H1 (cell line): ENCODE results near the gene SLCO4A1. TPM values are rescaled to one million over a fixed set of nuclear protein-coding genes. Genes with fewer than 3 reads are reported as not detected.

ENCODE experiments used
- CTCF ChIA-PET: fragments of 300-600 bp; sonication (Branson Sonifier 250); formaldehyde crosslinking; loops from one replicate; lab custom pipeline; 2021; ENCODE audit not compliant: partially characterized antibody; lab: Charles Lee
- POLR2A ChIA-PET: fragments of 300-600 bp; sonication (Branson Sonifier 250); formaldehyde crosslinking; loops from one replicate; lab custom pipeline; 2021; ENCODE audit warnings: inconsistent platforms; ENCODE audit not compliant: partially characterized antibody; lab: Charles Lee
- DNase-seq, 2 experiments: peaks; one replicate each; pipeline versions ENCODE4 v3.0.0 to v3.0.0-alpha.2; 2010 to 2022; ENCODE audit warnings: low spot score in 2 of 2, low read depth in 1 of 2, mixed read lengths in 1 of 2
- FAIRE-seq: peaks from 2 replicates; lab custom pipeline; 2011; peaks lifted over from hg19 to GRCh38; lab: Jason Lieb, UNC
- H2AFZ ChIP-seq: 2 replicates; pipeline ENCODE4 v1.8.1; 2012; ENCODE audit warnings: low read length, inconsistent platforms
- H2AK5ac ChIP-seq: 2 replicates; pipeline ENCODE4 v1.6.1; 2013; ENCODE audit warnings: low read depth, low read length
- H2BK120ac ChIP-seq: replicated peaks from 2 replicates; pipeline ENCODE3; 2013; ENCODE audit warnings: low read depth, low read length, inconsistent platforms
- H2BK12ac ChIP-seq: 2 replicates; pipeline ENCODE4 v1.6.1; 2013; ENCODE audit warnings: low read depth, low read length
- H2BK15ac ChIP-seq: 2 replicates; pipeline ENCODE4 v1.6.1; 2013; ENCODE audit warnings: low read length
- H2BK20ac ChIP-seq: 2 replicates; pipeline ENCODE4 v1.6.1; 2013; ENCODE audit warnings: low read length
- H2BK5ac ChIP-seq: 2 replicates; pipeline ENCODE4 v1.6.1; 2013; ENCODE audit warnings: low read depth, low read length
- H3K14ac ChIP-seq: 2 replicates; pipeline ENCODE4 v1.6.1; 2013; ENCODE audit warnings: inconsistent platforms; ENCODE audit not compliant: insufficient read length
- H3K18ac ChIP-seq: 2 replicates; pipeline ENCODE4 v1.6.1; 2013; ENCODE audit warnings: low read length; ENCODE audit errors: extremely low read depth
- H3K23ac ChIP-seq: 2 replicates; pipeline ENCODE4 v1.6.1; 2013; ENCODE audit warnings: inconsistent platforms; ENCODE audit not compliant: insufficient read length
- H3K23me2 ChIP-seq: 2 replicates; pipeline ENCODE4 v1.6.1; 2013; ENCODE audit warnings: low read depth, low read length
- H3K27ac ChIP-seq: 2 replicates; pipeline ENCODE4 v1.6.1; 2011; ENCODE audit warnings: low read depth, low read length, inconsistent platforms
- H3K27me3 ChIP-seq, 4 experiments: replicated peaks in 1 of 4; 1 replicate in 1 of 4; 2 replicates in 3 of 4; pipeline versions ENCODE4 v1.6.1 to v1.8.1; 2011 to 2013; ENCODE audit warnings: low read length in 3 of 4, mild to moderate bottlenecking in 3 of 4, inconsistent platforms in 2 of 4, mixed read lengths in 2 of 4, moderate library complexity in 1 of 4; ENCODE audit not compliant: control insufficient read depth in 3 of 4, insufficient read depth in 3 of 4; ENCODE audit errors: extremely low read depth in 1 of 4
- H3K36me3 ChIP-seq, 4 experiments: 2 replicates each; pipeline versions ENCODE4 v1.6.1 to v1.8.1; 2011 to 2013; ENCODE audit warnings: mild to moderate bottlenecking in 4 of 4, low read length in 3 of 4, moderate library complexity in 2 of 4, control low read depth in 1 of 4, inconsistent platforms in 1 of 4; ENCODE audit not compliant: insufficient read depth in 4 of 4, control insufficient read depth in 2 of 4
- H3K4ac ChIP-seq: replicated peaks from 2 replicates; pipeline ENCODE3; 2013; ENCODE audit warnings: low read length, low read depth, mixed read lengths, inconsistent platforms; ENCODE audit not compliant: insufficient read length
- H3K4me1 ChIP-seq, 4 experiments: replicated peaks in 1 of 4; 1 replicate in 1 of 4; 2 replicates in 3 of 4; pipeline versions ENCODE4 v1.6.1 to v1.8.1; 2011 to 2013; ENCODE audit warnings: low read length in 3 of 4, inconsistent platforms in 2 of 4, mixed read lengths in 1 of 4; ENCODE audit not compliant: insufficient read depth in 4 of 4, control insufficient read depth in 3 of 4
- H3K4me2 ChIP-seq, 2 experiments: 2 replicates each; pipeline versions ENCODE4 v1.6.1 to v1.8.1; 2011 to 2013; ENCODE audit warnings: low read depth in 2 of 2, low read length in 2 of 2, control low read depth in 1 of 2, inconsistent platforms in 1 of 2, mild to moderate bottlenecking in 1 of 2; ENCODE audit not compliant: insufficient read depth in 1 of 2
- H3K4me3 ChIP-seq, 4 experiments: fragments of 200-600, 300-600 bp in 1 of 4; sonication (generic), shearing (Covaris generic), sonication (Bioruptor Twin) in 1 of 4; 2 replicates each; pipeline versions ENCODE4 v1.5.1 to v1.8.1; 2011 to 2016; ENCODE audit warnings: low read length in 4 of 4, low read depth in 3 of 4, control low read depth in 2 of 4, inconsistent platforms in 2 of 4, mild to moderate bottlenecking in 2 of 4, mixed read lengths in 1 of 4, moderate library complexity in 1 of 4; ENCODE audit not compliant: insufficient read depth in 2 of 4; ENCODE audit errors: extremely low read depth in 1 of 4
- H3K56ac ChIP-seq: replicated peaks from 2 replicates; pipeline ENCODE3; 2013; ENCODE audit warnings: low read depth, mild to moderate bottlenecking, mixed read lengths, low read length, inconsistent platforms; ENCODE audit not compliant: insufficient read length
- H3K79me1 ChIP-seq: 2 replicates; pipeline ENCODE4 v1.6.1; 2013; ENCODE audit warnings: low read depth, low read length, control low read depth
- H3K79me2 ChIP-seq, 2 experiments: 2 replicates each; pipeline versions ENCODE4 v1.6.1 to v1.8.1; 2012 to 2013; ENCODE audit warnings: low read length in 2 of 2, mild to moderate bottlenecking in 2 of 2, inconsistent platforms in 1 of 2; ENCODE audit not compliant: insufficient read depth in 2 of 2, control insufficient read depth in 1 of 2
- H3K9ac ChIP-seq, 4 experiments: replicated peaks in 1 of 4; 1 replicate in 1 of 4; 2 replicates in 3 of 4; pipeline versions ENCODE4 v1.6.1 to v1.8.1; 2011 to 2013; ENCODE audit warnings: low read depth in 3 of 4, low read length in 3 of 4, control low read depth in 2 of 4, mild to moderate bottlenecking in 2 of 4, moderate library complexity in 2 of 4, inconsistent platforms in 1 of 4; ENCODE audit errors: extremely low read depth in 1 of 4
- H3K9me3 ChIP-seq, 2 experiments: 2 replicates each; pipeline versions ENCODE4 v1.6.1 to v1.8.1; 2012 to 2013; ENCODE audit warnings: mild to moderate bottlenecking in 2 of 2, moderate library complexity in 2 of 2, control low read depth in 1 of 2, inconsistent platforms in 1 of 2, low read depth in 1 of 2, low read length in 1 of 2, mixed read lengths in 1 of 2; ENCODE audit not compliant: insufficient read depth in 2 of 2
- H4K20me1 ChIP-seq, 2 experiments: replicated peaks in 1 of 2; 2 replicates each; pipeline versions ENCODE3 to v1.8.1; 2011 to 2013; ENCODE audit warnings: inconsistent platforms in 2 of 2, low read length in 2 of 2, mild to moderate bottlenecking in 1 of 2; ENCODE audit not compliant: insufficient read depth in 2 of 2, control insufficient read depth in 1 of 2
- H4K5ac ChIP-seq: 2 replicates; pipeline ENCODE4 v1.6.1; 2013; ENCODE audit warnings: low read length, low read depth, mixed read lengths, inconsistent platforms; ENCODE audit not compliant: insufficient read length
- H4K8ac ChIP-seq: 2 replicates; pipeline ENCODE4 v1.8.0; 2013; ENCODE audit warnings: mild to moderate bottlenecking, moderate library complexity, low read length, inconsistent platforms; ENCODE audit not compliant: insufficient read depth; ENCODE audit errors: extremely low read depth
- H4K91ac ChIP-seq: replicated peaks from 2 replicates; pipeline ENCODE3; 2013; ENCODE audit warnings: low read length, mixed read lengths, inconsistent platforms; ENCODE audit not compliant: insufficient read length
- EGR1 ChIP-seq: IDR thresholded peaks from 2 replicates; pipeline ENCODE4 v1.6.1; 2011; ENCODE audit warnings: low read depth, low read length, borderline replicate concordance
- RXRA ChIP-seq: IDR thresholded peaks from 2 replicates; pipeline ENCODE4 v1.6.1; 2011; ENCODE audit warnings: low read depth, mild to moderate bottlenecking, low read length, moderate library complexity; ENCODE audit not compliant: insufficient read depth
- WGBS, 2 experiments: shearing (Covaris generic) in 1 of 2; methylation state at CpG; one replicate each; pipeline versions ENCODE4 v1.1.6 to v1.1.7; 2013 to 2015; ENCODE audit warnings: low lambda C conversion rate in 2 of 2, mixed read lengths in 2 of 2, inconsistent platforms in 1 of 2, low coverage in 1 of 2, missing lambda C conversion rate in 1 of 2; ENCODE audit not compliant: insufficient replicate concordance in 2 of 2, insufficient coverage in 1 of 2, insufficient read length in 1 of 2; ENCODE audit errors: extremely low coverage in 1 of 2, missing lambda C conversion rate in 1 of 2; 5-methylcytosine and 5-hydroxymethylcytosine counted together
- polyA plus RNA-seq, 7 experiments: library from polyadenylated mRNA; depleted of rRNA in 3 of 7; stranded (reverse) in 5 of 7; unstranded in 2 of 7; fragments of >200 nt in 5 of 7; fragments of 200-250 nt in 2 of 7; gene quantifications; 1 replicate in 5 of 7; 2 replicates in 1 of 7; 4 replicates in 1 of 7; pipeline versions ENCODE4 v1.2.1 to v1.2.3, GENCODE V29; 2011 to 2013; ENCODE audit warnings: missing spikeins in 2 of 7, mixed read lengths in 2 of 7
- total RNA-seq: library from RNA; stranded (reverse); fragmentation: NEBNext Ultra II Directional; extraction: Animal tissue kit (Norgen Biotek cat#: 25700); gene quantifications from 2 replicates; pipeline ENCODE4 v1.2.1, GENCODE V29; 2021

Gene SLCO4A1
- total and polyA plus RNA-seq, 2 of the 8 experiments (the other 6 are each of a cell fraction or from before 2014, with no cell fraction given): 10.5 to 18.5 TPM

GRCh38 chr20:62691487-62691886, 49.2 kb downstream of the SLCO4A1 start:
- POLR2A ChIA-PET: interaction anchor here (1.1 kb wide), 1 partner anchor 8 kb away, joined by 3 read pairs; no protein-coding TSS in a partner anchor
- no peak overlapping the region for H3K4me2 ChIP-seq

More at GRCh38 chr20:62691487-62691886, 49.2 kb downstream of the SLCO4A1 start:
- Histone ChIP-seq H3K4ac (no peak overlapping the region), H4K8ac (no peak overlapping the region), H3K4me3 (no peak overlapping the region), H2AFZ (no peak overlapping the region), H3K18ac (no peak overlapping the region), H3K14ac (no peak overlapping the region), H3K9ac (no peak overlapping the region), H3K27me3 (no peaks in the 10 kb centered on the region; a peak in 1 of 7 replicates), H3K9me3 (no peaks in the 10 kb centered on the region), H3K23me2 (no peaks in the 10 kb centered on the region), H2BK5ac (no peak overlapping the region), H2AK5ac (no peak overlapping the region), H3K27ac (no peak overlapping the region), H3K36me3 (no peaks in the 10 kb centered on the region), H4K5ac (no peak overlapping the region), H2BK20ac (no peak overlapping the region), H3K23ac (no peak overlapping the region), H2BK15ac (no peak overlapping the region), H3K79me2 (no peaks in the 10 kb centered on the region), H3K4me1 (no peaks in the 10 kb centered on the region), H2BK12ac (no peak overlapping the region), H4K20me1 (peaks cover 0 to 4% of the 10 kb centered on the region in 2 experiments), H3K56ac (no peak overlapping the region), H2BK120ac (no peak overlapping the region), H3K79me1 (no peaks in the 10 kb centered on the region), H4K91ac (no peak overlapping the region)
- no peak for FAIRE-seq
- CTCF ChIA-PET: interaction anchor here (0.7 to 4.6 kb wide), 5 partner anchors 12 to 142 kb away, joined by 3 to 34 read pairs (median 8); partner anchors contain the start of gene NTSR1
- DNase-seq: no peak
- 87% methylated on average over 15 of the region's 15 CpGs; no CpG with 5 or more reads in 1 of the 2 experiments for WGBS, 2 experiments
- TF ChIP-seq RXRA: no peak
- no peak for TF ChIP-seq EGR1
